Transverse colon (tissue), 4 donors: Measurements from ENCODE around the gene MYO7A.

ENCODE experiments used
- CTCF ChIP-seq, 5 experiments: fragments of 200-600 bp in 3 of 5; fragments of 450-650 bp in 2 of 5; sonication (generic) in 3 of 5; IDR thresholded peaks; 1 replicate in 2 of 5; 2 replicates in 3 of 5; pipeline ENCODE4 v1.5.1; 2016 to 2017; ENCODE audit warnings: antibody characterized with exemption in 5 of 5, inconsistent platforms in 3 of 5, mild to moderate bottlenecking in 2 of 5, moderate library complexity in 1 of 5
- EP300 ChIP-seq: sonication (generic); formaldehyde crosslinking; IDR thresholded peaks from one replicate; pipeline ENCODE4 v1.6.1; 2017; ENCODE audit warnings: antibody characterized with exemption, low read depth
- POLR2A ChIP-seq: fragments of 450-650 bp; IDR thresholded peaks from one replicate; pipeline ENCODE4 v1.6.1; 2016; ENCODE audit warnings: antibody characterized with exemption, mild to moderate bottlenecking, moderate library complexity
- POLR2AphosphoS5 ChIP-seq, 3 donors: sonication (generic); formaldehyde crosslinking; IDR thresholded peaks; one replicate each; pipeline ENCODE4 v1.6.1; 2016; ENCODE audit warnings: antibody characterized with exemption in 3 of 3

GRCh38 chr11:77193167-77193566, 65.1 kb downstream of the MYO7A start:
- TF ChIP-seq CTCF (IDR thresholded peaks at IDR 0.05) (no peak), POLR2AphosphoS5 (IDR thresholded peaks at IDR 0.05) (no peak), POLR2A (no peak), EP300 (no peak)
